H9 (cell line): ENCODE data around the gene NLRX1. TPM values are rescaled to one million over a fixed set of nuclear protein-coding genes. Genes with fewer than 3 reads are reported as not detected.
A peak's percentile ranks its signal among the peaks of the same experiment; 100 is the strongest.

Source experiments
- DNase-seq: peaks from one replicate; pipeline ENCODE4 v3.0.0-alpha.2; 2017
- H2AFZ ChIP-seq: one replicate; pipeline ENCODE4 v1.6.1; 2013; ENCODE audit warnings: mild to moderate bottlenecking, low read length, control low read depth, moderate library complexity
- H2AK5ac ChIP-seq: 2 replicates; pipeline ENCODE4 v1.6.1; 2013; ENCODE audit warnings: low read length, control low read depth, mixed read lengths; ENCODE audit not compliant: insufficient read length
- H2BK120ac ChIP-seq: one replicate; pipeline ENCODE4 v1.6.1; 2013; ENCODE audit warnings: low read depth, mild to moderate bottlenecking, low read length, control low read depth, inconsistent platforms; ENCODE audit not compliant: poor library complexity, severe bottlenecking
- H2BK12ac ChIP-seq: 2 replicates; pipeline ENCODE4 v1.6.1; 2013; ENCODE audit warnings: low read length, control low read depth, mixed read lengths, low read depth; ENCODE audit not compliant: insufficient read length
- H2BK15ac ChIP-seq: 2 replicates; pipeline ENCODE4 v1.6.1; 2013; ENCODE audit warnings: low read depth, low read length, control low read depth
- H2BK20ac ChIP-seq: one replicate; pipeline ENCODE4 v1.6.1; 2013; ENCODE audit warnings: low read depth, mild to moderate bottlenecking, low read length, control low read depth, inconsistent platforms; ENCODE audit not compliant: poor library complexity, severe bottlenecking
- H2BK5ac ChIP-seq: 2 replicates; pipeline ENCODE4 v1.6.1; 2013; ENCODE audit warnings: low read length, control low read depth, mixed read lengths; ENCODE audit not compliant: insufficient read length
- H3K14ac ChIP-seq: 2 replicates; pipeline ENCODE4 v1.6.1; 2013; ENCODE audit warnings: low read length, control low read depth; ENCODE audit not compliant: insufficient read depth
- H3K18ac ChIP-seq: 2 replicates; pipeline ENCODE4 v1.6.1; 2013; ENCODE audit warnings: low read depth, mild to moderate bottlenecking, mixed read lengths, low read length, control low read depth; ENCODE audit not compliant: insufficient read length
- H3K23ac ChIP-seq: 2 replicates; pipeline ENCODE4 v1.6.1; 2013; ENCODE audit warnings: low read length, control low read depth, mixed read lengths, low read depth; ENCODE audit not compliant: insufficient read length
- H3K23me2 ChIP-seq: 2 replicates; pipeline ENCODE4 v1.6.1; 2013; ENCODE audit warnings: low read depth, mild to moderate bottlenecking, mixed read lengths, low read length, control low read depth; ENCODE audit not compliant: insufficient read length, poor library complexity, severe bottlenecking
- H3K27ac ChIP-seq: 2 replicates; pipeline ENCODE4 v1.5.1; 2013; ENCODE audit warnings: low read length, control low read depth, mixed read lengths, low read depth; ENCODE audit not compliant: insufficient read length
- H3K27me3 ChIP-seq: 2 replicates; pipeline ENCODE4 v1.6.1; 2013; ENCODE audit warnings: low read length, control low read depth, inconsistent platforms; ENCODE audit not compliant: insufficient read depth
- H3K4ac ChIP-seq: 2 replicates; pipeline ENCODE4 v1.6.1; 2013; ENCODE audit warnings: low read depth, mild to moderate bottlenecking, control low read depth, inconsistent platforms, low read length, moderate library complexity
- H3K4me1 ChIP-seq: 2 replicates; pipeline ENCODE4 v1.6.1; 2013; ENCODE audit warnings: low read length, control low read depth, inconsistent platforms; ENCODE audit not compliant: insufficient read depth
- H3K4me2 ChIP-seq: 2 replicates; pipeline ENCODE4 v1.6.1; 2013; ENCODE audit warnings: low read length, control low read depth, mixed read lengths; ENCODE audit not compliant: insufficient read length, insufficient read depth
- H3K56ac ChIP-seq: 2 replicates; pipeline ENCODE4 v1.6.1; 2013; ENCODE audit warnings: low read depth, mild to moderate bottlenecking, mixed read lengths, low read length, control low read depth; ENCODE audit not compliant: insufficient read length
- H3K79me1 ChIP-seq: 2 replicates; pipeline ENCODE4 v1.6.1; 2013; ENCODE audit warnings: low read depth, mild to moderate bottlenecking, moderate library complexity, low read length, control low read depth, inconsistent platforms; ENCODE audit not compliant: insufficient read depth, poor library complexity, severe bottlenecking
- H3K79me2 ChIP-seq: 2 replicates; pipeline ENCODE4 v1.6.1; 2013; ENCODE audit warnings: low read length, control low read depth, inconsistent platforms; ENCODE audit not compliant: insufficient read depth
- H3K9ac ChIP-seq: 2 replicates; pipeline ENCODE4 v1.6.1; 2013; ENCODE audit warnings: low read length, control low read depth, mixed read lengths; ENCODE audit not compliant: insufficient read length; ENCODE audit errors: extremely low read depth
- H3K9me3 ChIP-seq: one replicate; pipeline ENCODE4 v1.6.1; 2013; ENCODE audit warnings: low read depth, low read length, inconsistent platforms; ENCODE audit not compliant: control insufficient read depth
- H3T11ph ChIP-seq: one replicate; pipeline ENCODE4 v1.6.1; 2013; ENCODE audit warnings: mild to moderate bottlenecking, low read length, control low read depth, inconsistent platforms
- H4K20me1 ChIP-seq: one replicate; pipeline ENCODE4 v1.6.1; 2013; ENCODE audit not compliant: control insufficient read depth, insufficient read length, insufficient read depth
- H4K5ac ChIP-seq: 2 replicates; pipeline ENCODE4 v1.6.1; 2013; ENCODE audit warnings: low read depth, mild to moderate bottlenecking, mixed read lengths, low read length, control low read depth; ENCODE audit not compliant: insufficient read length
- H4K8ac ChIP-seq: replicated peaks from 2 replicates; pipeline ENCODE4 v1.6.1; 2013; ENCODE audit warnings: low read length, control low read depth, mixed read lengths, low read depth; ENCODE audit not compliant: insufficient read length
- H4K91ac ChIP-seq: 2 replicates; pipeline ENCODE4 v1.6.1; 2013; ENCODE audit warnings: low read depth, mild to moderate bottlenecking, moderate library complexity, mixed read lengths, low read length, control low read depth; ENCODE audit not compliant: insufficient read length
- H3K27ac Mint-ChIP-seq, 3 experiments: 2 replicates in 2 of 3; 3 replicates in 1 of 3; pipeline ENCODE4 v1.8.0; 2020 to 2021; ENCODE audit warnings: mixed read lengths in 3 of 3, mild to moderate bottlenecking in 1 of 3, moderate library complexity in 1 of 3
- H3K27me3 Mint-ChIP-seq: 2 replicates; pipeline ENCODE4 v1.8.0; 2021; ENCODE audit warnings: low read depth, mild to moderate bottlenecking, moderate library complexity, mixed read lengths
- H3K36me3 Mint-ChIP-seq, 3 experiments: 2 replicates in 2 of 3; 3 replicates in 1 of 3; pipeline ENCODE4 v1.8.0; 2020 to 2021; ENCODE audit warnings: low read depth in 3 of 3, mixed read lengths in 3 of 3; ENCODE audit not compliant: insufficient read depth in 1 of 3
- H3K4me1 Mint-ChIP-seq, 2 experiments: 2 replicates each; pipeline ENCODE4 v1.8.0; 2020; ENCODE audit warnings: mixed read lengths in 2 of 2
- H3K4me3 Mint-ChIP-seq, 2 experiments: 2 replicates in 1 of 2; 3 replicates in 1 of 2; pipeline ENCODE4 v1.8.0; 2020 to 2021; ENCODE audit warnings: mild to moderate bottlenecking in 2 of 2, mixed read lengths in 2 of 2, moderate library complexity in 1 of 2
- H3K9me3 Mint-ChIP-seq, 2 experiments: 2 replicates in 1 of 2; 3 replicates in 1 of 2; pipeline ENCODE4 v1.8.0; 2020; ENCODE audit warnings: mild to moderate bottlenecking in 2 of 2, mixed read lengths in 2 of 2, moderate library complexity in 1 of 2
- CTCF ChIP-seq: fragments of 200-600 bp; sonication (generic); conservative IDR thresholded peaks from 3 replicates; pipeline ENCODE4 v1.8.0; 2021; ENCODE audit warnings: antibody characterized with exemption, mild to moderate bottlenecking
- WGBS: extraction: QIAGEN DNeasy Blood & Tissue Kit; methylation state at CpG from one replicate; pipeline ENCODE4 v1.1.7; 2013; ENCODE audit warnings: missing lambda C conversion rate, low lambda C conversion rate, mixed read lengths; ENCODE audit not compliant: insufficient read length; ENCODE audit errors: extremely low coverage; 5-methylcytosine and 5-hydroxymethylcytosine counted together
- total RNA-seq: library from RNA; stranded (reverse); gene quantifications from 2 replicates; pipeline ENCODE4 v1.2.1, GENCODE V29; 2021

The NLRX1 gene
- total RNA-seq, 1 experiment from 2014 or later: 18.2 TPM

- Histone ChIP-seq H3K9me3 (no peaks in the 10 kb centered on the region), H4K5ac (no peak overlapping the region), H3K27ac (no peak overlapping the region), H2AFZ (no peak overlapping the region), H2BK12ac (no peak overlapping the region), H3K79me1 (peaks cover 6% of the 10 kb centered on the region), H3K4me2 (no peak overlapping the region), H3K9ac (no peak overlapping the region), H3K79me2 (peaks cover 8% of the 10 kb centered on the region), H3K23ac (no peak overlapping the region), H3K4me1 (peaks cover 4% of the 10 kb centered on the region; the same call in 1 of the 2 replicates), H2BK120ac (no peak overlapping the region), H3K23me2 (peaks cover 5% of the 10 kb centered on the region), H2BK15ac (no peak overlapping the region), H4K8ac (no peak overlapping the region), H3T11ph (no peak overlapping the region), H3K4ac (no peak overlapping the region), H2BK5ac (no peak overlapping the region), H4K91ac (no peak overlapping the region), H3K18ac (no peak overlapping the region), H4K20me1 (no peaks in the 10 kb centered on the region), H2BK20ac (no peak overlapping the region), H3K56ac (no peak overlapping the region), H2AK5ac (no peak overlapping the region), H3K27me3 (no peaks in the 10 kb centered on the region), H3K14ac (no peak overlapping the region)
- Mint-ChIP-seq H3K27ac (peak overlapping the region in 2 of 3 experiments; percentile 37 to 42; a peak in 3 of 7 replicates), H3K4me3 (no peak overlapping the region), H3K27me3 (no peaks in the 10 kb centered on the region), H3K9me3 (no peaks in the 10 kb centered on the region), H3K4me1 (peaks cover 8 to 10% of the 10 kb centered on the region in 2 experiments), H3K36me3 (peaks cover 10 to 63% (median 51%) of the 10 kb centered on the region in 3 experiments; a peak in 6 of 7 replicates)
- no peak for DNase-seq
- WGBS: no CpG with 5 or more reads among the region's 5 CpGs
- TF ChIP-seq CTCF: no peak
These were observed 41.8 kb upstream of the NLRX1 start for GRCh38 chr11:119126675-119127268.
